ENCODE data around the gene MYL3.

Gene MYL3

DNA sequence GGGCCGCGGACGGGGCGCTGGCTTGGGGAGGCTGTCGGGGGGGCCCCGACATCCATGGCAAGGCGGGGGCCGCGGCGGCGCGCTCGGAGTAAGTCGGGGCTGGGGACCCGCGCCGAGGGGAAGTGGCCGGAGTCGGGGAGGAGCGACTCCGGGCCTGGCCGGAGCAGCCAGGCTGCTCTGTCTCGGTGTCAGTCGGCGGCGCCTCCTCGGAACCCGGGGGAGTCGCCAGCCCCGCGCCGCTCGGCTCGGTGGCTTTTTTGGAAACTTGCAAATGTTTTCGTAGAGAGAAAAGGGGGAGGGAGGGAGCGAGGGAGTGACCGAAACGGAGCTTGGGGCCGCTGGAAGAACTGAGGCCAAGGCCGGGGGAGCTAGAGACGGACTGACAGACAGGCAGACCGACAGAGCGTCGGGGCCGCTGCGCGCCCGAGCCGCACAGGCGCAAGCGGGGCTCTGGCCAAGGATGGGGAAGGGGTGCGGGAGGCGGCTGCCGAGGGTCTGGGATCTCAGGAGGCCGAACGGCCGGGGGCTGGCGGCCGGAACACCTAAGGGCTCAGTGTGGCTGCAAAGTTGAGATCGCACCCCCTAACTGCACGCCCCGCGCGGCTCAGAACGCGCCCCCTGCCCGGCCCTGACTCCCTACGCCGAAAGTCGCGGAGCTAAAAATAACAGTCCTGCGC lies 19.3 kb upstream of the MYL3 start:
- H3K9ac ChIP-seq (ENCODE audit: insufficient read length, low read depth) = peak overlapping the region; percentile 78
- peaks cover 30% of the 10 kb centered on the region for H3K4me1 ChIP-seq (ENCODE audit: insufficient read depth, insufficient read length)
- peak; percentile 57 for DNase-seq (ENCODE audit: low read depth, low spot score)
- H3K9me3 ChIP-seq (ENCODE audit: insufficient read depth, low read length) = no peaks in the 10 kb centered on the region
- no peak for TF ChIP-seq YY1 (IDR thresholded peaks at IDR 0.05; ENCODE audit: insufficient read depth, insufficient read length)
- peaks cover 59% of the 10 kb centered on the region for H3K27me3 ChIP-seq (ENCODE audit: insufficient read depth, insufficient read length)
- no peaks in the 10 kb centered on the region for H3K36me3 ChIP-seq (ENCODE audit: insufficient read depth, insufficient read length, low read length)
- peak overlapping the region; percentile 62 for H3K4me3 ChIP-seq (ENCODE audit: insufficient read length, low read depth)

DNA sequence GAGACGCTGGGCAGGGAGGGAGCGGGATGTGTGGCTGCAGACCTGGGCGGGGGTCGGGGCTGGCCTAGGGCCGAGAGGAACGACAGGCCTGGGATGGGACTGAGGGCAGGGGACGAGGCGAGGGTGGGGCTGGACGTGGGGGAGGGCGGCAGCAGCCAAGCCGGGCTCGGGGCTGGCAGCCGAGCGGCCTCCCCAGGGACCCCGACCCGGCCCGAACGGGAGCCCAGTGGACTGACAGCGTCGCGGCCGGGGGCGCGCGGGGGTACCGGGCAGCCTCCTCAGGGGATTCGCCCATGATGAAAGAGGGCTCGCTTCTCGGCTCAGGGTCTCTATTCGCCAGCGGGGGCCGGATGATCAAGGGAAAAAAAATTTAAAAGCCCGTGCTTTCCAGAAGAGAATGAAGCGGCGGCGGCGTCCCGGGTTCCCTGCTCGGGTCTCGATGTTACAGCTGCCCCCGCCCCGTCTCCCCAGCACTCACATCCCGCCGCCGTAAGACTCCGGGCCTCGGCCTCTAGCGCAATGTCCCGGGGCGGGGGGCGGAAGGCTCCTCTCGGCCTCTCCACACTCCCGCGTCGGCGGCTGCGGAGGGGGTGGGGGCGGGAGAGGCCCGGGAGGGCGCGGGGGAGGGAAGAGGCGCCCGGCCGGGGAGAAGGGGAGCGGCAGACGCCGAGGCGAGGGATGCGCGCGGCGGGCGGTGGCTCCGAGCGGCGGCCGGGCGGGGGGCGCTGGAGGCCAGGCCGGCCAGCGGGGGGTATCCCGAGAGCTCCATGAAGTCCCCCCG lies 18.5 kb upstream of the MYL3 start:
- DNase-seq (ENCODE audit: low read depth, low spot score) = no peak
- H3K4me1 ChIP-seq (ENCODE audit: insufficient read depth, insufficient read length) = peaks cover 30% of the 10 kb centered on the region
- H3K4me3 ChIP-seq (ENCODE audit: insufficient read length, low read depth) = peak overlapping the region; percentile 62
- H3K9me3 ChIP-seq (ENCODE audit: insufficient read depth, low read length) = no peaks in the 10 kb centered on the region
- peaks cover 57% of the 10 kb centered on the region for H3K27me3 ChIP-seq (ENCODE audit: insufficient read depth, insufficient read length)
- H3K9ac ChIP-seq (ENCODE audit: insufficient read length, low read depth) = peak overlapping the region; percentile 78
- no peaks in the 10 kb centered on the region for H3K36me3 ChIP-seq (ENCODE audit: insufficient read depth, insufficient read length, low read length)
- TF ChIP-seq ZNF274 (IDR thresholded peaks at IDR 0.05; ENCODE audit: low read depth, low read length) (no peak), YY1 (IDR thresholded peaks at IDR 0.05; ENCODE audit: insufficient read depth, insufficient read length) (no peak), SUZ12 (IDR thresholded peaks at IDR 0.05; ENCODE audit: extremely low read depth, insufficient read depth, insufficient read length) (no peak)

DNA sequence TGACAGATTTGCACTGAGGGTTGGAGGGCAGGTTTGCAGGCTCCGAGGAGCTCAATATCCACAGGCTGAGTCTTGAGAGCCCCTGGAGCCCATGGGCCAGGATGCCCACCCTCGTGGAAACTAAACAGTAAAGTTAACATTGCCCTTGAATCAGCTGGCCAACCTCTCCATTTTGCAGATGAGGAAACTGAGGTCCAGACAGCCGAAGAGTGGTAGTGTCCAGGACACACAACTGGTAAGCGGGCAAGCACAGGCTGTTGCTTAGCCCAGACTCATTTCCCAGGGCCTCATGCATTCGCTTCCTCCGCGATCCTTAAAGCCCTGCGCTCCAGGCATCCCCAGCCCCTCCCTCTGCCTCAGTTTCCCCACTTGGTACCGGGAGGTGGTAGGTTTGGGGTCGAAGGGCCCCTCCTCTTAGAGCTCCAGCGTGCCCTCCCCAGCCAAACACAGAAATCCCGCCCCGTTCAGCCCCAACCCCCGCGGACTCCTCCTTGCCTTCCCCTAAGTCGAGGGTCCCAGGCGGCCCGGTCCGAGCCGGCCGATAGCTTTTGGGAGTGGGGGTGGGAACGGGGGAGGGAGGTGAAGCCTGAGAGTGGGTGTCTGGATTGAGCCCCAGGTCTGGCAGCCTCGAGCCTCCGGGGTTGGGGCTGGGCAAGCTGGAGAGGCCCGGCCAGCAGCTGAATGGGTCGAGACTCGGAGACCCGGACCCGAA lies 17.8 kb upstream of the MYL3 start:
- Histone ChIP-seq H3K4me3 (ENCODE audit: insufficient read length, low read depth) (peak overlapping the region; percentile 41), H3K36me3 (ENCODE audit: insufficient read depth, insufficient read length, low read length) (no peaks in the 10 kb centered on the region), H3K9me3 (ENCODE audit: insufficient read depth, low read length) (no peaks in the 10 kb centered on the region), H3K4me1 (ENCODE audit: insufficient read depth, insufficient read length) (peaks cover 33% of the 10 kb centered on the region), H3K9ac (ENCODE audit: insufficient read length, low read depth) (peak overlapping the region; percentile 65), H3K27me3 (ENCODE audit: insufficient read depth, insufficient read length) (peaks cover 53% of the 10 kb centered on the region)
- DNase-seq (ENCODE audit: low read depth, low spot score) = no peak
- TF ChIP-seq SUZ12 (IDR thresholded peaks at IDR 0.05; ENCODE audit: extremely low read depth, insufficient read depth, insufficient read length) = no peak
- no peak for TF ChIP-seq YY1 (IDR thresholded peaks at IDR 0.05; ENCODE audit: insufficient read depth, insufficient read length)
- no peak for TF ChIP-seq ZNF274 (IDR thresholded peaks at IDR 0.05; ENCODE audit: low read depth, low read length)

DNA sequence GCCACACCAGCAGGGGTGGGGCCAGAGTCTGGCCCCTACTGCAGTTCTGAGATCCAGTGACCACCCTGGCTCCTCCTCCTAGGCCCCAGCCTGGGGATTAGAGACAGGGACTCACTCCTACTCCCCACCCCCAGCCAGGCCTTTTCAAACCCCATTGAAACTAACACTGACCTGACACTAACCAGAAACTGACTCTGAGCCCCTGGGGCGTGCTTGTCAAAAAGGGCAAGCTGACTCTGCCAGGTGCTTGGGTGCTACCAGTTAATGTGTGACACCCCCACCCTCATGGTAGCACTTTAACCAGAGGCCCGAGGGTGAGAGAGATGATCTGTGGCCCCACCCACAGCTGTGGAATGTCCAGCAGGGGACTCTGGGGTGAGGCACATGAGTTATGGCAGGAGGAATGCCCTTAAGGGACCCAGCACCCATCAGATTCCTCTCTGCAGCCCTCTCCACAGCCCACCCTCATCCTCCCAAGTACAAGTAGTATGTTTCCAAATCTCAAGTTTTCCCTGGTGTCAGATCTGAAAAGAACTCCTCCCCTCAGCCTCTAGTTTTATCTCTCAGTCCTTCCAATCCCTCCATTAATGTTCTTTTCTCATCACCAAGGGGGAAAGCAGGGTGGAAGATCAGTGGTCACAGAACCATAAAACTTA lies 15.7 kb upstream of the MYL3 start:
- TF ChIP-seq SUZ12 (IDR thresholded peaks at IDR 0.05; ENCODE audit: extremely low read depth, insufficient read depth, insufficient read length) (no peak), YY1 (IDR thresholded peaks at IDR 0.05; ENCODE audit: insufficient read depth, insufficient read length) (no peak), ZNF274 (IDR thresholded peaks at IDR 0.05; ENCODE audit: low read depth, low read length) (no peak)
- Histone ChIP-seq H3K9me3 (ENCODE audit: insufficient read depth, low read length) (no peaks in the 10 kb centered on the region), H3K9ac (ENCODE audit: insufficient read length, low read depth) (no peak overlapping the region), H3K27me3 (ENCODE audit: insufficient read depth, insufficient read length) (peaks cover 32% of the 10 kb centered on the region), H3K4me3 (ENCODE audit: insufficient read length, low read depth) (no peak overlapping the region), H3K36me3 (ENCODE audit: insufficient read depth, insufficient read length, low read length) (no peaks in the 10 kb centered on the region), H3K4me1 (ENCODE audit: insufficient read depth, insufficient read length) (peaks cover 27% of the 10 kb centered on the region)
- DNase-seq (ENCODE audit: low read depth, low spot score) = no peak

DNA sequence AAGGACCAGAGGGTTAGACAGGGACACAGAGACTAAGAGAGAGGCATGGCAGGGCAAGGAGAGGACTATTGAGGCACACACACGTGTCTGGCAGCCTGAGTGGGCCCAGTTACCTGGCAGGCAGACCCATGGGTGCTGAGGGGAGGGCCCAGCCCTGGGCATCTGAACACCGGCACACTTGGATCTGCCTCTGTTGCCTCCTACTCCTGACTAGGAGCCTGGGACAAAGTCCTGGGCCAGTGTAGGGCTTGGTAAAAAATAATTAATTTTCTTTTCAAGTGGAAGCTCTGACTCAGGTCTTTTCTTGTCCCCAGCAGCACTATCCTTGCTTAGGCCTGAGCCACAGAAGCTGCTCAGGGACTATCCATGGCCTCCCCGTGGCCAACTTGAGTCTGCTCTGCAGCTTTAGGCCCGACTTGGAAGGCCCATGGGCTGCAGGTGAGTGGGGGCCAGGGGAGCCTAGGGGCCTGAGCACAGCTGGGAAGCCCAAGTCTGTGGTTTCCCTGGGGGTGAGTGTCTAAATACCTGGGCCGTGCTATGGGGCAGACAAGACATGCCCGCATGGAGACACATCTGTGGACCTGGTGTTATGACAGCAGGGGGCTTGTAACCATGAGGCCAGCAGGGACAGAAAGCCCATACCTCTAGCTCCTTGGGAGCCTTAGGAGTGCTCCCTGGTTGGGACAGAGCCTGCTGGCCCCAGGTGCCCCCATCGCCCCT lies 14.3 kb upstream of the MYL3 start, which contains the start of gene PTH1R:
TSS of gene PTH1R (plus strand) at position 316 of the 720 bp plus-strand sequence. CDS start 5,839 bp downstream, outside the sequence.
- H3K9ac ChIP-seq (ENCODE audit: insufficient read length, low read depth) = peak within 1 kb of the TSS; percentile 50
- no peaks in the 10 kb centered on the region for H3K36me3 ChIP-seq (ENCODE audit: insufficient read depth, insufficient read length, low read length)
- no peak for DNase-seq (ENCODE audit: low read depth, low spot score)
- H3K9me3 ChIP-seq (ENCODE audit: insufficient read depth, low read length) = no peaks in the 10 kb centered on the region
- peaks cover 28% of the 10 kb centered on the region for H3K27me3 ChIP-seq (ENCODE audit: insufficient read depth, insufficient read length)
- TF ChIP-seq YY1 (IDR thresholded peaks at IDR 0.05; ENCODE audit: insufficient read depth, insufficient read length) (no peak), SUZ12 (IDR thresholded peaks at IDR 0.05; ENCODE audit: extremely low read depth, insufficient read depth, insufficient read length) (no peak), ZNF274 (IDR thresholded peaks at IDR 0.05; ENCODE audit: low read depth, low read length) (no peak)
- no peak within 1 kb of the TSS for H3K4me3 ChIP-seq (ENCODE audit: insufficient read length, low read depth)
- peaks cover 34% of the 10 kb centered on the region for H3K4me1 ChIP-seq (ENCODE audit: insufficient read depth, insufficient read length)
